PFSK-1 (cell line): ENCODE measurements around the gene BTN1A1.
A peak's percentile ranks its signal among the peaks of the same experiment; 100 is the strongest.

ENCODE experiments used
- FOXP2 ChIP-seq: optimal IDR thresholded peaks from 2 replicates; pipeline ENCODE3; 2011; ENCODE audit warnings: borderline replicate concordance, control low read depth, inconsistent platforms; ENCODE audit not compliant: insufficient read depth; ENCODE audit errors: extremely low read length, extremely low read depth
- POLR2AphosphoS5 ChIP-seq: IDR thresholded peaks from 2 replicates; pipeline ENCODE4 v1.6.1; 2012; ENCODE audit warnings: low read depth, mild to moderate bottlenecking, control low read depth, low read length, moderate library complexity
- REST ChIP-seq, 2 experiments: IDR thresholded peaks; 2 replicates each; pipeline versions ENCODE4 v1.6.1 to v1.8.0; 2011 to 2012; ENCODE audit warnings: low read depth in 2 of 2, low read length in 2 of 2, control low read depth in 1 of 2, inconsistent platforms in 1 of 2, mild to moderate bottlenecking in 1 of 2, moderate library complexity in 1 of 2; ENCODE audit not compliant: insufficient read depth in 1 of 2
- SIN3A ChIP-seq: IDR thresholded peaks from 2 replicates; pipeline ENCODE4 v1.6.1; 2012; ENCODE audit warnings: mild to moderate bottlenecking, low read length, moderate library complexity, borderline replicate concordance; ENCODE audit not compliant: insufficient read depth
- TAF1 ChIP-seq: IDR thresholded peaks from 2 replicates; pipeline ENCODE4 v1.6.1; 2012; ENCODE audit warnings: low read length, control low read depth, borderline replicate concordance; ENCODE audit not compliant: insufficient read depth

BTN1A1 gene

GRCh38 chr6:26472549-26473290, 27.4 kb upstream of the BTN1A1 start:
- TF ChIP-seq SIN3A (no peak), TAF1 (no peak), REST (IDR thresholded peaks at IDR 0.05; ENCODE audit: insufficient read depth in 1 of 2, low read depth in 2 of 2, low read length in 2 of 2) (no peak)

GRCh38 chr6:26473429-26473757, 26.7 kb upstream of the BTN1A1 start:
- TF ChIP-seq FOXP2 (no peak), POLR2AphosphoS5 (no peak), SIN3A (no peak), TAF1 (no peak), REST (IDR thresholded peaks at IDR 0.05; ENCODE audit: insufficient read depth in 1 of 2, low read depth in 2 of 2, low read length in 2 of 2) (no peak)

- peak; percentile 81 for TF ChIP-seq TAF1
- no peak for TF ChIP-seq SIN3A
- TF ChIP-seq POLR2AphosphoS5: peak; percentile 96
Measured at GRCh38 chr6:26473758-26474438, 26.2 kb upstream of the BTN1A1 start.

- TF ChIP-seq REST (IDR thresholded peaks at IDR 0.05; ENCODE audit: insufficient read depth in 1 of 2, low read depth in 2 of 2, low read length in 2 of 2) (no peak), FOXP2 (no peak), TAF1 (no peak), SIN3A (no peak), POLR2AphosphoS5 (no peak)
Measured at GRCh38 chr6:26474439-26474881, 25.6 kb upstream of the BTN1A1 start.

GRCh38 chr6:26475823-26476729, 24.0 kb upstream of the BTN1A1 start:
- TF ChIP-seq REST (IDR thresholded peaks at IDR 0.05; ENCODE audit: insufficient read depth in 1 of 2, low read depth in 2 of 2, low read length in 2 of 2) (no peak), POLR2AphosphoS5 (no peak), SIN3A (no peak), TAF1 (no peak), FOXP2 (no peak)
